T-helper 1 cell treated with Interleukin-12 subunit alpha and Interleukin-12 subunit beta and Interleukin-4 antibody, amounts not matched to agents 30 μg/mL and 1 μg/mL, for 36 hours (primary cell): Measurements from ENCODE around the gene SNRNP200.
A peak's percentile ranks its signal among the peaks of the same experiment; 100 is the strongest.

Experiments
- H3K27ac Mint-ChIP-seq: one replicate; pipeline ENCODE4 v1.8.0; 2021; ENCODE audit warnings: mild to moderate bottlenecking, mixed read lengths
- H3K27me3 Mint-ChIP-seq: one replicate; pipeline ENCODE4 v1.8.0; 2021; ENCODE audit warnings: low read depth, mixed read lengths
- H3K36me3 Mint-ChIP-seq: one replicate; pipeline ENCODE4 v1.8.0; 2021; ENCODE audit warnings: low read depth, mixed read lengths
- H3K4me1 Mint-ChIP-seq: one replicate; pipeline ENCODE4 v1.8.0; 2021; ENCODE audit warnings: low read depth, mixed read lengths
- H3K4me3 Mint-ChIP-seq: one replicate; pipeline ENCODE4 v1.8.0; 2021; ENCODE audit warnings: mild to moderate bottlenecking, moderate library complexity, mixed read lengths
- H3K9me3 Mint-ChIP-seq: one replicate; pipeline ENCODE4 v1.8.0; 2021; ENCODE audit warnings: mixed read lengths

The SNRNP200 gene

DNA sequence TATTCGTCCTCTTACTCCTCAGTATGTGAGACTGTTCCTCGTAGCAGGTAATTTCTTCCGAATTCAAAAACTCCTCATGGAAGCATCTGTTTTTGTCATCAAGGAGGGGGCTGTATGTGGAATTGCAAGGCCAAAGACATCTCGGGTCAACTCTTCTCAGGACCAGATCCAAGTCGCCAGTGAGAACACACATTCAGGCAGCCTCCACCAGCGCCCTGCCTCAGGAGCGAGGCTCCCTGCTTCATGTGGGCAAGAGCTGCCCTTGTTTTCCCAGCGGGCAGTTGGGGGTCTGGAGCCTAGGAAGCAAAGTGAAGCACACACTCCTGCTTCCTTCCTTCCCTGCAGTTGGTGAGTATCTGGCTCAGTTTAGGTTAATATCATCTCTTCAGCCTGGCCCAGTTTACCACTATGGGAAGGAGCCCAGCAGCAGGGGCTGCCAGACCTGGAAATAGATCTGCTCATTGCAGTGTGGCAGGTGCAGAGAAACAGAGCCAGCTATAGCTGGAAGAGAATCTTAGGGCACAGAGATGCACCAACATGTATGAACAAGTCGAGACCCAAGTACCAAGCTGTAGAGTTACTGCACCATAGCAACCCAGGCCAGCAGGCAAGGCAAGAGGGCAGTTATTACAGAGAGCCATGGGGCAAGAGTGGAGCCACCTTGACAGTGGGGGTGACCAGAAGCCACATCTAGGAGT is 64.9 kb downstream of the SNRNP200 start:
- H3K9me3 Mint-ChIP-seq, result peaks cover 2% of the 10 kb centered on the region
- H3K4me3 Mint-ChIP-seq, result no peak overlapping the region
- peaks cover 32% of the 10 kb centered on the region for H3K4me1 Mint-ChIP-seq
- H3K36me3 Mint-ChIP-seq, result peaks cover 9% of the 10 kb centered on the region
- peak overlapping the region; percentile 31 for H3K27ac Mint-ChIP-seq
- no peaks in the 10 kb centered on the region for H3K27me3 Mint-ChIP-seq

DNA sequence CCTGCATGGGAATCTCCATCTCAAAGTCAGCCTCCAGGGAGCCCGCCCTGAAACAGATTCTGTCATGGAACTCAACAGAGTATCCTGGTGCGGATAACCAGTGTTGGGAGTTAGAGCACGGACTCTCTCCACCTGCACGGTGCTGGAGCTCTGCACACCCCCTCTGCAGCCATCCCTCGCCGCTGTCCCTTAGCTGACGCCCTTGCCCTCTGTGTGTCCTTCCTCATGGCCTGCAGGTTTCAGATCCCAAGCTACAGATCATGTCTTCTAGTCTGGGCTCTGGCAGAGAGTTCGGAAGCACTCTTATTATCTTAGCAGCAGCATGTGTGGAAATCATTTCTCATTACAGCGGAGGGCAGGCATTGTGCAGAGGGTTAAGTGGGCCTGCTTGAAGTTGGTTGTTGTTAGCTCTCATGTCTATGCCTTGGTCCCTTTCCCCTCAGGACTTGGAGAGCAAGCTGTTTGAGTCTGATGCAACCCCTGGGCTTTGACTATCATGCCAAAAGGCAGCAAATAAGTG is 65.5 kb downstream of the SNRNP200 start:
- no peaks in the 10 kb centered on the region for H3K9me3 Mint-ChIP-seq
- no peaks in the 10 kb centered on the region for H3K27me3 Mint-ChIP-seq
- H3K27ac Mint-ChIP-seq, result no peak overlapping the region
- peaks cover 6% of the 10 kb centered on the region for H3K36me3 Mint-ChIP-seq
- peaks cover 30% of the 10 kb centered on the region for H3K4me1 Mint-ChIP-seq
- H3K4me3 Mint-ChIP-seq, result no peak overlapping the region

DNA sequence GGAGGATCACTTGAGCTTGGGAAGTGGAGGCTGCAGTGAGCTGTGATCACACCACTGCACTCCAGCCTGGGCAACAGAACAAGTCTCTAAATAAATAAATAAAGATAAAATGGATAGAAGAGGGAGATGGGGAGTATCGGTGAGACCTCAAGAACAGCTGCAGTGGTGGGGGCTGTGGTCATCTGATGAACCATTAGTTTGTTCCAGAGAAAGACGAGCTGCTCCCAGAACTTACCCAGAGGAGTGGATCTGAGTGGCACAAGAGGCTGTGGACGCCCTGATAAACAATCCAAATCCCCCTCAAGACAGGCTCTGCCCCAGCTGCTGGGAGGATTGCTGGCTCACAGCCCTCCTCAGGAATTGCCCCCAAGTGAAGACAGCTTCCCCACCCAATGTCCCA is 66.3 kb downstream of the SNRNP200 start:
- H3K4me1 Mint-ChIP-seq, result peaks cover 27% of the 10 kb centered on the region
- H3K36me3 Mint-ChIP-seq, result peaks cover 5% of the 10 kb centered on the region
- no peaks in the 10 kb centered on the region for H3K27me3 Mint-ChIP-seq
- no peaks in the 10 kb centered on the region for H3K9me3 Mint-ChIP-seq
- no peak overlapping the region for H3K27ac Mint-ChIP-seq
- H3K4me3 Mint-ChIP-seq, result no peak overlapping the region

DNA sequence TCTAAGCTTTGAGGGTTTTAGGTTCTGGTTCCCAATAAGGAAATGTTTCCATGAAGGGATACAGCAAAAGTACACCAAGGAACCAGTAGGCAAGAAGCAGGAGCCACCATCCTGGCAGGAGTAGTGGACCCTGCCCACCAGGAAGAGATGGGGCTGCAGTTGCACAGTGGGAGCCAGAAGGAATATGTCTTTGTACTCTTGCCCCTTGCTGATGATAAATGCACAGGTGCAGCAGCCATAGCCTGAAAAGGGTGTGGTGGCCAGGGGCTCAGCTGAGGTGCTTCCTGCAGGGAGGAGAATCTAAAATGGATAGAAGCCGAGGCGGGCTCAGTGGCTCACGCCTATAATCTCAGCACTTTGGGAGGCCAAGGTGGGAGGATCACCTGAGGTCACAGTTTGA is 67.1 kb downstream of the SNRNP200 start:
- Mint-ChIP-seq H3K27me3 (no peaks in the 10 kb centered on the region), H3K27ac (no peak overlapping the region), H3K4me3 (no peak overlapping the region), H3K9me3 (no peaks in the 10 kb centered on the region), H3K36me3 (peaks cover 5% of the 10 kb centered on the region), H3K4me1 (peaks cover 26% of the 10 kb centered on the region)

DNA sequence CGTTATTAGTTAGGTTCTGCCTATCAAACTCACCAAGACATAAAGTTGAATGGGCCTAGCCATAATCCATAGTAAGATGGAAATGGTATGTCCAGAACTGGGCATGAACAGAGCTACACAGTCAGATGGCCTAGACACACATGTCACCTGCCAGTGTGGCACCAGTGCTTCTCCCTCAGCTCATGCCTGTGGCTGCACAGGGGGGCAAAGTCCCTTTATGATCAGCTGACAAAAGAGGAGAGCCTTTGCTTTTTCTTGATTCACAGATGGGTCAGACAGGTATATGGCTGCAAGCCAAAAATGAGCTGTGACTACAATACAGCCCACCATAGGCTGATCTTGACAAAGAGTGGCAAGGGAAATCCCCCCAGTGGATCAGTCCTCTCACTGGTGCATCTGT is 68.5 kb downstream of the SNRNP200 start:
- Mint-ChIP-seq H3K27me3 (no peaks in the 10 kb centered on the region), H3K36me3 (peaks cover 5% of the 10 kb centered on the region), H3K4me3 (no peak overlapping the region), H3K4me1 (peaks cover 12% of the 10 kb centered on the region), H3K9me3 (no peaks in the 10 kb centered on the region), H3K27ac (no peak overlapping the region)

DNA sequence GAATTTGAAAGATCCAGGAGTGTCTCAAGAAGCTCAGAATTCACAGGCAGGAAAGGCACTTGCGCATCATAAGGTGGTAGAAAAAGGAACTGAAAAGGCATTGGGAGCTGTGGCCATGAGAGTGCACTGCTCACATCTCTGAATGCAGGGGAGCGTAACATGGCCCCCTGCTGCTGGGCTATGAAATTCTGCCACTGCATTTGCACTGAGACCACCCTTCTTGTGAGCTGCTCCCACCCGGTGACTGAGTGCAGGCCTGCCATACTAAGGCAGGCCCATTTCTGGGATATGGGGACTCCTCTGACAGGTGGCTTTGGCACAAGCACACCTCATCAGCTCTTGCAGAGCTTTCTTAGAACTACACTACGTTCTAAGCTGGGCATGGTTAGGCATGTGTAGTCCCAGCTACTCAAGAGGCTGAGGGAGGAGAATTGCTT is 71.4 kb downstream of the SNRNP200 start:
- Mint-ChIP-seq H3K4me3 (no peak overlapping the region), H3K36me3 (peaks cover 4% of the 10 kb centered on the region), H3K4me1 (no peaks in the 10 kb centered on the region), H3K27me3 (no peaks in the 10 kb centered on the region), H3K27ac (no peak overlapping the region), H3K9me3 (no peaks in the 10 kb centered on the region)

DNA sequence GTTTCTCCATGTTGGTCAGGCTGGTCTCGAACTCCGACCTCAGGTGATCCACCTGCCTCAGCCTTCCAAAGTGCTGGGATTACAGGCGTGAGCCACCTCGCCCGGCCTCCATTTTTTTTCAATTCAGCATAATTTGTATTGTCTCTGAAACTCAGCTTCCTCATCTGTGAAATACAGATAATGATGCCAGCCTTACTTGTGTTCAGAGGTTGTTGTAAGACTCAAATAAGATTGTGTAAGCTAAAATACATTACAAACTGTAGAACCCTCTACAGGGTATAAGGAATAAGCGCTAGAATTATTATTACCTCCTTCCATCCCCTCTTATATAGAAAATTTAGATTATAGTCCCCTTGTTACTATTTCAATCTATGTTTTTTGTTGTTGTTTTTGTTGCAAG is 71.9 kb downstream of the SNRNP200 start:
- Mint-ChIP-seq H3K27ac (no peak overlapping the region), H3K4me1 (no peaks in the 10 kb centered on the region), H3K4me3 (no peak overlapping the region), H3K36me3 (peaks cover 4% of the 10 kb centered on the region), H3K9me3 (no peaks in the 10 kb centered on the region), H3K27me3 (no peaks in the 10 kb centered on the region)

DNA sequence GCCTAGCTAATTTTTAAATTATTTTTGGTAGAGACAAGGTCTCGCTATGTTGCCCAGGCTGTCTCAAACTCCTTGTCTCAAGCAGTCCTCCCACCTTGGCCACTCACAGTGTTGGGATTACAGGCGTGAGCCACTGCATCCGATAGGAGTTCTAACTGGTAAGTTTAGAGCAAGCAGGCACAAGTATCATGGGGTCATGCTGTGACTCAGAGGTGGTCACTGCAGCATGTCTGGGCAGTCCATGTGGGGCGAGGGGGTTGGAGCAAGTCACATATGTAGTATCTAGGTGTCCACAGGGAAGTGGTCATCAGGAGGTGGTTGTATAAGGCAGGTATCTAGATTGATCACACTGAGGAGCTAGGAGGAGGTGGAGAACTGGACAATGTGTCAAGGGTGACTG is 74.0 kb downstream of the SNRNP200 start:
- no peak overlapping the region for H3K27ac Mint-ChIP-seq
- H3K9me3 Mint-ChIP-seq, result no peaks in the 10 kb centered on the region
- peaks cover 4% of the 10 kb centered on the region for H3K36me3 Mint-ChIP-seq
- no peak overlapping the region for H3K4me3 Mint-ChIP-seq
- H3K27me3 Mint-ChIP-seq, result no peaks in the 10 kb centered on the region
- H3K4me1 Mint-ChIP-seq, result no peaks in the 10 kb centered on the region

DNA sequence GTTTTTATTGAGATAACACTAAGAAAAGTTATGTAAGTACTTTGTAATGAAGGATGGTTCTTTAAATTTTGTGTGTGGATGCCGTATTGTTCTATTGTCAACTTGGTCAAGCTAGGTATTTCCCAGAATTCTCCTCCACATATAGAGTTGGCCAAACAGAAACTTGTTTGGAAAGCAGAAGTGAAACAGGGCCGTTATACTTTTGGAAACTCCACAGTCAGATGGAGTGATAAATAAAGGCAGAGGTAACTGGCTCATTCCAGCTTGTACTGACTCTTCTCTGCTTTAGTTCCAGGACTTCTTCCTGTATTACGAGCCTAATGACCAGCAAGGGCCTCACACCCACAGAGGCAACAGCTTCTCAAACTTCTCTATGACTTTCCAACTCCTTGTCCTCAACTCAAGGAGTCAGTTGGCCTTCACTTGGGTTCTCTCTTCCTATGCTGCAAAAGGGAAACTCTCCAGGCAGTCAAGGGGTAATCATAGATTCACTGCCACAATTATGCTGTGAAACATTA is 80.3 kb downstream of the SNRNP200 start:
- H3K9me3 Mint-ChIP-seq, result no peaks in the 10 kb centered on the region
- peaks cover 11% of the 10 kb centered on the region for H3K4me1 Mint-ChIP-seq
- no peak overlapping the region for H3K4me3 Mint-ChIP-seq
- peaks cover 5% of the 10 kb centered on the region for H3K36me3 Mint-ChIP-seq
- H3K27me3 Mint-ChIP-seq, result no peaks in the 10 kb centered on the region
- H3K27ac Mint-ChIP-seq, result peak overlapping the region; percentile 46
